HK-2 (cell line): ENCODE data around the gene RAP2A.

ENCODE experiments used
- DNase-seq: peaks from one replicate; pipeline ENCODE4 v3.0.0-alpha.2; 2018; ENCODE audit not compliant: unreplicated experiment

Gene RAP2A

DNA sequence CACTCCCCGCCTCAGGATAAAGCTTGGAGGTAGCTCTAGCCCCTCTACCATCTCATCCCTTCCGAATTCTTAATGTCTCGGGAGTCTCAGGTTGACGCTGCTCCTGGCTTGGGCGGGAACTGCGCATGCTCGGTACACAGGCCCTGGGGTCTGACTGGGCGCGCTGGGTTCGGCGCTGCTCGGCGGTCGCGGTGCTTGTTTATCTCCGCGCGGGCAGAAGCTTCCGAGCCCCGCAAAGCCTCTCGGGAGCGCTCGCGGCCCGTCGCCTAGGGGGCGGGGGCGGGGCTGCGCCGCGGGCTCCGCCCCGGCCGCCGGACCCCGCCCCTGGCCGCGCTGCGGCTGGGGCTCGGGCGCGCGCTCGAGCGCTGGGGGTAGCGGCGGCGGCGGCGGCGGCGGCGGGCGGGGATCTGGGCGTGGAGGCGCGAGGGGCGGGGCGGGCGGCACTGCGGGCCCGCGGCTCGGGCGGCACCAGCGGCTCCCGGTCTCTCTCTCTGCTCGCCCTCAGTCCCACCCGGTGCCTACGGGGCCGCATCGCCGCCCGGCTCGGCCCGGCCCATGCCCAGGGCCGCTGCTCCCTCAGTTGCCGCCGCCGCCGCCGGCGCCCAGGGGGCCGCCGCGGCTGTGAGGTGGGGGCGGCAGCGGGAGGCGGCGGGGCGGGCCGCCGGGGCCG, at the start of gene RAP2A:
RAP2A (plus strand) TSS at position 443 of the 670 bp plus-strand sequence. CDS start 302 bp downstream, outside the sequence.
- peak; percentile 77 for DNase-seq

DNA sequence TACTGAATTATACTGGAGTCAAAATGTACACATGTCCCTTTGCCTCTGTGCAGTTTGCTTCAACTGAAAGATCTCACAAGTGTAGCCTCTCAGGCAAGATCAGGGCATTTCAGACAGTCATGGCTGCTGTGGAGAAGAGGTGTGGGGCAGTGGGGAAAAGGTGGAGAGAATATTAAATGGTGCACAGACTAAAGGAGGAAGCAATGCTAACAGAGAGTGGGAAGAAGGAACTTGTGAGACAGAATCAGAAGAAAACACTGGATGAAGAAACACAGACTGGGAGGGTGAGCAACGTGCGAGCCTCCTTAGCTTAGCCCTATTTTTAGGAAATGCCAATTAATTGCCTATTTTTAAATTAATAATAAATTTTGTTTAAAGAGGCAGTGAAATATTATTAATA, 49.6 kb upstream of the RAP2A start:
- no peak for DNase-seq

DNA sequence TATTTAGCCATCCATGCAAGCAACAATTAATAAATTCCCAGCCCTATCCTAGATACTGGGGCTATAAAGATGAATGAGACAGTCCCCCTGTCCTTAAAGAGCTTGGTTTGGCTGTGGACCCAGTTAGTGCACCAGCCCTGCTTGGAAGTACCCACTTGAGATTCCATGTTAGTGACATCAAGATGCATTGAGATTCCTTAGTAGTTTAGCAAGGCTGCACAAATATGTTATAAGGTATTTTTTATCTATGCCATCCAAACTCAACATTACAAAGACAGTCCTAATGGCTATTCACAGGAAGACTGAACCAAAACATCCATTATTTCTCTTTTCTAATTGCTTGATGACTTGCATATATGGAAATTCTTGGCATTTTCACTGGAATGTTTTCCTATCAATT, 48.8 kb upstream of the RAP2A start:
- peak; percentile 7 for DNase-seq

DNA sequence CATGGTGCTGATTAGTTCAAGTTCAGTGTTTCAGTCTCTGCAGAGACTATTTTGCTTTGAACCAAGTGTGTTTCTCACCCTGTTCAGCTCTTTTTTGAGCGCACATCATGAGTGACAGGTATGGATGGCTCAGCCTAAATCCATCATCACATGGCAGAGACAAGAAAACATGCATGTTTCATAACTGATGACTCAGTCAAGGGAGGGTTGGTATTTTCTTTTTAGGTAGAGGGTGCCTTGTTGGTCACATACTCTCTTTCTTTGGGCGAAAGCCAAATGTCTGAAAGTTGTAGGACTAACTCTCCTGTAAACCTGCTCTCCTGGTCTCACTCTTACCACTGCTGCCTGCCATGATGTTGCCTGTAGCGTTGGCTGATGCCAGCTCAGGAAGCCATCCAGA, 48.1 kb upstream of the RAP2A start:
- DNase-seq, result no peak

DNA sequence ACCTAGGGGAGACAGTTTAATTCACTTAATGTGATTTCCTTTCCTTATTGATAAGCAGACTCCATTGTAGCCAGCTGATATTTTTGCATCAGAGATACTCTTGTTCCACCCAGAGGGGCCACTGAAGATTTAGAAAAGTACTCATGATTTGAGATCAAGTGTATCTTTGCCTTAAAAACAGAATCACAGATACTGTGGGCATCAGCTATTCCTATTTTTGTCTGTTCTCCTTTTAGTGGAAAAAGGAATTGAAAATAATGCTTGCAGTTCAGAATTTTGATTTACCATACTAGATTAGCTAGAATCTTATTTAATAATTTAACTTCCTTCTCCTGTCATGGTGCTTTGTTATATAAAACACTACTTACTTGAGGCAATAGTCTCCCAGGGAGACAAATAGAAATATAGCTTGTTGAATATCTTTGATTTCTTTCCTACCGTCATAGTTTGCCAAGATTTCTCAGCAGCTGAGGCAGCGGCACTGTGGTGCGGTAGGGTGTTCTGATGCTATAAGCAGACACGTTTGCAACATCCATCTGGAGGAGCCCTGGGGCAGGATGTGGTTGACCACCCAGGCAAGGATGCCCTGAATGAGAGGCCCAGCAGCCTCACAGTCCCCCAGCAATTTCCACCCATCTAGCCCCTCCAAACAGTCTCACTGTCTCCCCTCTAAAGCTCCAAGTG, 47.0 kb upstream of the RAP2A start:
- no peak for DNase-seq

DNA sequence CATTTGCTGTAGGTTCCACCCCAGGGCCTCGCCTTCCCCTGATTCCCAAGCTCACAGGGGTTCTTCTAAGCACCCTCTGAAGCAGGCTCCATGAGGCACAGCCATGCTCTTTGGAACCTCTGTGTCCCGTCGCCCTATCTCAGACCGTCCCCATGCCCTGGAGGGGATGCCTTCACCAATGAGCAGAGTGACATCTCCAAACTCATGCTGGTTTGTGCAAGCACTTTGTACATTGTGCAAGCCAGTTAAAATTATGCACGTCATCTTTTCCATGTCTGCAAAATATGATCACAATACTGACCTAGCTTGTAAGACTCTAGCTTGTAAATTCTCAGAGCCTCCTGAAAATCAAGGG, 46.5 kb upstream of the RAP2A start:
- DNase-seq, result no peak

DNA sequence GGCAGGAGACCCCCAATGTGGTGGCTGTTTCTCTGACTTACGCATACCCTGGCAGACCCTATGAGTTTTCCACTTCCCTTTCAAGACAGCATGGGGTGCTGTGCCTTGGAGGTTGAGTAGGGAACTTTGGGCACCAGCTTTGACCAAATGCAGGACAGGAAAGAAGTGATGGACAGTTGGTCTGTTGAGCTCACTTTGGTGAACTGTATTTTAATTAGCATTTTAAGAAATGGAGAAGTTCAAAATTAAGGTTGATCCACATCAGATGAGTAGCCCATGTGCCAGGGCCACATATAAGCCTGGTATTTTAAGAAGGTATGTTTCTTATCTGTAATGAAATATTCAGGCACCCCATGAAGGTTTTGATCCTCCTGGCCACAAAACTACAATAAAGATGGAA, 46.1 kb upstream of the RAP2A start:
- DNase-seq, result no peak

DNA sequence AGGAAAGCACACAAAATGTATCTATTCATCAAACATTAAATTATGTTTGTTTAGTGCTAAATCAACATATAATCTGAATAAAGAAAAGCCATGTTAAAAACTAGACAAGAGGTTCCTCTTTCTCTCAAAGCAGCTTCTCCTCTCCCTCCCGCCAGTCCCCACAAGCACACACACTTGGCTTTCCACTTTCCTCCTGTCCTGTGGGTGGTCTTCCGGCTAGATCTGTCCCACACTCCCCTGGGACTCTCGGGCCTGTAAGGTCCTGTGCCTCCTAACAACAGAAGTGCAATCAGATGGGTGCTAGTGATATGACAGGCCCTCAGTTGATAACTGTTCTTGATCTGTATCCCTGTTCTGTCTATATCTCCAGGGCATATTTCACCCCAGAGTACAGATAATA, 45.6 kb upstream of the RAP2A start:
- no peak for DNase-seq

DNA sequence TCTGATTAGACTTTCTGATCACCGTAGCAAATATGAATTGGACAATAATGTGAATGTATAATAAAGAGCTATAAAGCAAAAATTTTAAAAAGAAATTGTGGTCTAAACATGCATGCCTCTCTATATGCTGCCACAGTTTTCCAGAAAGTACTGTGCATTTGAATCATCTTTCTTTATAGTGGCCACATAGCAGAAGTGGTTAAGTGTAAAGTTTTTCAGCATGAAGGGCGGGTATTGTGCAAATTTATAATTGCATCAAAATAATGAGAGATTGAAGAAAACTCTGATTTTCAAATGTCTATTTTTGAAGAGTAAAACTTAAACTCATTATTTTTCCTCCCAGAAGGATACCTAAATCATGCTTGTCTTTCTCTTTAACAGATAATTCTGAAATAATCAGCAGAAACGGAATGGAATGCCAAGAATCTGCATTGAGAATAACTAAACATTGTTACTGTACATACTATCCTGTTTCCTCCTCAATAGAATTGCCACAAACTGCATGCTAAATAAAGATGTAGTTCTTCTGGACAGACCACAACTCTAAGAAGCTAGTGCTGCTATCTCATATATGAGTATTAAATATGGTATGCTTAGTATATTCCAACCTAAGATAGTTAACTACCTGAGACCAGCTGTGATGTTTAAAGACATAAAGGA, 42.9 kb upstream of the RAP2A start:
- no peak for DNase-seq

DNA sequence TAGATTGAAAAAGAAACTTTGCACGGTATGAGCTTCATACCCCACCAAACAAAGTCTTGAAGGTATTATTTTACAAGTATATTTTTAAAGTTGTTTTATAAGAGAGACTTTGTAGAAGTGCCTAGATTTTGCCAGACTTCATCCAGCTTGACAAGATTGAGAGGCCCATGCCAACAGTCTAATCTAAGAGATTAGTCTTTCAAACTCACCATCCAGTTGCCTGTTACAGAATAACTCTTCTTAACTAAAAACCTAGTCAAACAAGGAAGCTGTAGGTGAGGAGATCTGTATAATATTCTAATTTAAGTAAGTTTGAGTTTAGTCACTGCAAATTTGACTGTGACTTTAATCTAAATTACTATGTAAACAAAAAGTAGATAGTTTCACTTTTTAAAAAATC, 41.9 kb upstream of the RAP2A start:
- DNase-seq, result no peak

DNA sequence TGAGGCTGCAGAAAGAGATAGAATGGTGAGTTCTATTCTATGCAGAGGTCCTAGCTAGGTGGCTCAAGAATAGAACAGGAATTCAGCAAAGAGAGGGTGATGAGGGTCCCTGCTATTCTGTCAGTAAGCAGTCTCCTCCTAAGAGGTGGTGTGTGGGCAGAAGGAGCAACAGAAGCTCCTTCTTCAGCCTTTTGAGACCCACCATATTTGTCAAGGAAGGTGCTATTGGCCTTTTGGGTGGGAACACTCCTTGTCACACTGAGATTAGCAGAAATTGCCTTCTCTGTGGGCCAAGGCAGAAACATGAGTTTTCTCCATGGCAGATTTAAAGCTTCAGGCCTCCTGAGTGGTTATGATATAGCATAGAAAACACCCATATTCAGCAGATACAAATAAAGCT, 39.4 kb upstream of the RAP2A start:
- no peak for DNase-seq

DNA sequence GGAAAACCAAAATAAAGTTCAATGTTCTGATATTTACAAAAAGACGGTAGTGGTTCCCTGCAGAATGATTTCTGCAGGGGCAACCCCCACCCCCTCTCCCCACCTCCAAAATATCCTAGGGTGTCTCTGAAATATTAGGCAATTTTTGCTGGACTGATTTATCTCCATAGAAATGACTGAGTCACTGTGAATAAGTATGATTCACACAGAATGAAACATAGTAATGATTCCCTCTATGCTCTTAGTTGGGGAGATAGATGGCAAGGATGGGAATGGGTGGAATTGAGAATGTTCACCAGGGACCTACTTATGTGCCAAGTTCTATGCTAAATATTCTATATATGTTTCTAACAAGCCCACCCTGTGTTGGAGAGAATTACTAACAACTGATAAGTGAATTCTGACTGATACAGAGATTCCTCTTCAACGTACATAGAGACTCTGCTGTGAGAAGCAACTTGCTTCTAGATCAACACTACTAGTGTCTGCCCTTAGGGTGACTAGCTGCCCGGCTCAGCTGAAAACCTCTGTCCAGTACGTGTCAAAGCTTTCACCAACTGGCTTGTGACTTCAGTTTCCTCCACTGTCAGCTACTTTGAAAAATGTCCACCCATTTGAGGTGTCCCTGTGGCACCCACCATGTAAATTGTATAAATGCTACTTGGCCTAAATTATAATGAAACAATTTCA, 38.4 kb upstream of the RAP2A start:
- no peak for DNase-seq

DNA sequence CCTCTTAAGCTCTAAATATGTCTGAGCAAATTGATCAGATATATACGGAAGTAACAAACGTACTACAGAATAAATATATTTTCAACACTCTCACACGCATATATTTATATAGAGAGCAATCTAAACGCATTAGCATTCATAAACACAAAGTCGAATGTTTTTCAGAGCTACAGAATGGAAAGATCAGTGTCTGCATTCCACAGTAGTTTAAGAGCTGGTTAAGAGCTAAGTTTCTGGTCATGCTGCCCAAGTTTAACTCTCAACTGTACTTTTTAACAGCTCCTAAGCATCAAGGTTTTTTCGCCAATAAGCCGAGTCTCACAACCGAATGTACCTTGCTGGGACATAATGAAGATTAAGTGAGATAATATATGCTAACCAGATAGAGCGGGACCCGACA, 36.7 kb upstream of the RAP2A start:
- no peak for DNase-seq

DNA sequence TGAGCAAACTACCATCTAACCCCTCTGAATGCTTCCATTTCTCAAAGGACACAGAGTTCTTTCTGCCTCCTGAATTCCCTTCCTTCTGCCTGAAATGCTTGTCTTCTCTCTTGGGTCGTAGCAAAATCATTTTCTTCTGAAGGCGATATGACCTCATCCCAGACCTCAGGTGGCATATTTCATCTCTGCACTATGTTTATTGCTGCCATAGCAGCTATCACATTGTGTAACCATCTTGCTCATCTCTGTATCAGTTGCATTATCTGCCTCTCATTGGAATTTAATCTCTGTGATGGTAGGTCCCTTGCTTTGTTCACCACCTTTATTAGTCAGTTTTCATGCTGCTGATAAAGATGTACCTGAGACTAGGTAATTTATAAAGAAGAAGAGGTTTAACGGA, 32.5 kb upstream of the RAP2A start:
- no peak for DNase-seq

DNA sequence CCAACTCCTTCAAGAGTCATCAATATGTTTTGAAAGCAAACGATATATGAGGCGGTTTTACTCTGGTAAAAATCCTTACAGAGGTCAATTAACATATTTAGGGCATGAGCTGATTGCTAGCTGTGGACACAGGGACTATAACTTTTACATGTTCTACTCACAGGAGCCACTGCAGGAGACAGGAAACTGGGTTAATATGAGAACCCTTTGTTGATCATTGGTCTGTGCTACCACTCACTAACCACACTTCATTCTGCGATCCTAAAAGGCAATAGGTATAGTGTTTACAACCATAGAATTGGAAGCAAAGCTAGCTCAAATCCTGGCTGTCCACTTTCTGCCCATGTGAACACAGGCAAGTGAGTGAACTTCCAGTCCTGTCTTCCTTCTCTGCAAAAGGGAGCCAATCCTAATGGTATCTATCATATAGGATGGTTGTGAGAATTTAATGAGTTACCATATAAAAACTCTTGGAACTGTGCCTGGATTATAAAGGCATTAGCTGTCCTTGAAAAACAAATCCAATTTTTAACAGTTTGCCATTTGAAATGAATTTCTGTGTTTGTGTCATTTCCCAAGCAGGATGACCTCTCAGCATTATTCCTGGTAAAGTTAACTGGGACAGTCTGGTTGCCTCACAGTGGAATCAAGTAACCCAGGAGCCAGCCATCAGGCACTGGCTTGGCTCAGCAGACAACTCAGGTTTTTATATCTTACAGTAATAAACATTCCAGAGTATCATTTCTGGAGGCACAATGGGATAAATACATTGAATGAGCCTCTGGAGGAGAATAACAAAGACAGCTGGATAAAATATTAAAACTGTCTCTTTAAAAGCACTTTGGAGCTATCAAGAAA, 29.8 kb upstream of the RAP2A start:
- no peak for DNase-seq

DNA sequence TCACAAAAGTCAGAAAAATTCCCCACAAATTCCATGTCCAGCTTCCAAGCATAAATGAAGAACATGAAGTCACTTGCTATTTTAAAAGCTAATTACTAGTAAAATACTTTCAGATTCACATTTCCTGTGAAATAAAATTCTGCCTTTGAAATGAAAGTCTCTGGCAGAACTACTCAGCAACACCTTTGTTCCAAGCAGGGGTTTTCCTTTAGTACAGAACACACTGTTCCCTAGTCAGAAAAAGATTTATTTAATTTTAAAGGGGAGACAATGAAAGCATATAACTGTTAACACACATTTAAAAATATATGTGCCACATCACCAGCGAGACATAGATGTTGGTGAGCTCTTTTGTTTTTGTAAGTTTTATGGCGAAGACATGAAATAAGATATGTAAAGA, 26.4 kb upstream of the RAP2A start:
- DNase-seq, result no peak

DNA sequence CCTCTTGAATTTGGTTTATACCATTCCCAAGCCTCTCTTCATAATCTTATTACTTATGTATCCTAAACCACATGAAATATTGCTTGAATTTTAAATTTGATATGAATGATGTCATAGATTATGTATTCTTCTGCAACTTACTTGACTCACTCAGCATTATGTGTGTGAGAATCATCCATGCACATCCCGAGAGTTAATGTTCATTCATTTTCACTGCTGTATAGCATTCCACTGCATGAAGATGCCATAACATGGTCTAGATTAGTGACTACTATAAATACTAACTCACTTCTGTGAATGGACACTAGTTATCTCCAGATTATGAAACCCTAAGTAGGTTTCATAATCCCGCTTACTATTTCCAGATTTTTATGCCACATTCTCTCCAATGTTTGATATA, 25.0 kb upstream of the RAP2A start:
- no peak for DNase-seq

DNA sequence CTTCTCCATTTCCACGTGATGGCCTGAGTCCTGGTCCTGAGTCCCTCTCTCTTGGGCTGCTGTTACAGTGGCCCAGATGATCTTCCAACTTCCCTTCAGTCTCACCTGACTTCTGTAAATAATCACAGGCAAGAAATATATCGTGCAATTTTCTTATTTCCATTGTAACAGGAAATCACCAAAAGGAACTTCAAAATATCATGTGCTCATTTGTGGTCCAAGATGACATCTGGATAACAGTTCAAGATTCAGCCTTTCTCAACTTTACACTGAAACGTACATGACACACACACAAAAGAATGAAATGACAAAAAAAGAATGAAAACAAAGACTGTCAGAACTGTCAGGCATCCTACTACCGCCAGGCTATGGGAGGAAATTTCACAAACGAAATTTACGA, 22.0 kb upstream of the RAP2A start:
- DNase-seq, result no peak

DNA sequence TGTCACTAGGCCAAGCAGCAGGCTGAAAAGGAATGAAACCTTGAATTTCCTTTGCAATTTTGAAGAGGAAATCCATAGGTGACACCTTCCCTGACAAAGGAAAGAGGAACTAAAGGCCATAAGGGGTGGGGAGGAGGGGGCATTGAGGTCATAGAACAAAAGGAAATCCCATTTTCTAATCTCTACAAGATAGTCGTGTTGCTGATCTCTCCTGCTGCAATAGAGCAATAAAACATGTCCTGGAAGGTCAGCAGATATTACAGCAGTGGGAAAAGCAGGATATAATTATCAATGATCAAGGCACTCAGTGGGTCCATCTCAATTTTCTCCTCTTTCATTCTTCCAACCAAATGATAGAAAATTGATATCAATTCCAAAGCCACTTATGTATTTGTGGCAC, 20.3 kb upstream of the RAP2A start:
- no peak for DNase-seq

DNA sequence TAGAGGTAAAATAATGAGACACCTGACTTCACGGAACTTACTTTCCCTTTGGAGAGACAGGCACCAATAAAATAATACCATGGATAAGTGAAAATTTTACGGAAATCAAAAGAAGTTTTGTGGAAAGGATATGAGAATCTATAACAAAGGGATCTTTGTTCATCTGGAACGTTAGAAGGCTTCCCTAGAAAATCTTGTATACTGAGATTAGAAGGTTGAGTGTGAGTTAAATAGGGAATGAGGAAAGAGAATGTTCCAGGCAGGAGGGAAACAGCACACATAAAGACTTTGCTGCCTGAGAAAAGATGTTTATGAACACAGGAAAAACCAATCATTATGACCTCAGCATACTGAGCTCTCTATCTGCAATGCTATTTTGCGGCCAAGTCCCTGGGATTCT, 19.6 kb upstream of the RAP2A start:
- DNase-seq, result no peak

DNA sequence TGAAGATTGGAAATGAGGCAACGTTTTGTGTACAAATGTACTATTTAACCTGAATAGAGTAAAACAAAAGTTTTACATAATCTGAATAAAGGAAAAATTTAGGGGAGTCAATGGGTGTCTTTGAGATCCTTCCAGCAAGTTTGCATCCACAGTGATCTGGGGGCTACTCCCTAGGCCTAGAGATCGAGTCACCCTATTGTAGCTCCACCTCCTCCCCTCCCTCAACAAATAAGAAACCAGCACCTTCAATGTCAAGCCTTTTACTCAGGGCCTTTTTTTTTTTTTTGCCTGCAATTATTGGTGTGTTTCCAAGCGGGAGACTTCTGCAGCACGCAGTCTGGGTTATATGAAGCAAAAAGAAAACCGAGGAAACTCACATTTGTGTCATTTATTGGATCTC, 16.3 kb upstream of the RAP2A start:
- DNase-seq, result no peak
